Loucy (cell line): ENCODE results near the gene CAPN3.

ENCODE experiments used
- CTCF ChIP-seq: fragments of 200-600 bp; sonication (generic); conservative IDR thresholded peaks from 2 replicates; pipeline ENCODE4 v1.5.1; 2014; ENCODE audit warnings: mild to moderate bottlenecking, antibody characterized with exemption, low read length
- EZH2phosphoT487 ChIP-seq: fragments of 200-600 bp; IDR thresholded peaks from 2 replicates; pipeline ENCODE4 v1.6.1; 2018; ENCODE audit warnings: antibody characterized with exemption, mild to moderate bottlenecking, moderate library complexity, borderline replicate concordance

- TF ChIP-seq CTCF (no peak), EZH2phosphoT487 (no peak)
Measured at GRCh38 chr15:42444415-42445063, 85.2 kb downstream of the CAPN3 start.
